Ishikawa (cell line): ENCODE measurements around the gene EPN2.

Experiments
- CEBPB ChIP-seq: IDR thresholded peaks from 2 replicates; pipeline ENCODE4 v1.6.1; 2012
- CREB1 ChIP-seq: IDR thresholded peaks from 2 replicates; pipeline ENCODE4 v1.6.1; 2012; ENCODE audit warnings: low read depth
- EGR1 ChIP-seq: IDR thresholded peaks from 2 replicates; pipeline ENCODE4 v1.6.1; 2012
- EP300 ChIP-seq: IDR thresholded peaks from 2 replicates; pipeline ENCODE4 v1.6.1; 2012; ENCODE audit warnings: borderline replicate concordance
- MAX ChIP-seq: IDR thresholded peaks from 2 replicates; pipeline ENCODE4 v1.6.1; 2012
- NFIC ChIP-seq: IDR thresholded peaks from 2 replicates; pipeline ENCODE4 v1.6.1; 2012
- TAF1 ChIP-seq: IDR thresholded peaks from 2 replicates; pipeline ENCODE4 v1.6.1; 2012; ENCODE audit warnings: low read depth, mild to moderate bottlenecking
- ZBTB7A ChIP-seq: IDR thresholded peaks from 2 replicates; pipeline ENCODE4 v1.6.1; 2012; ENCODE audit warnings: low read depth
- TF ChIP-seq, protein P1 (sequence below): IDR thresholded peaks from 2 replicates; pipeline ENCODE4 v1.6.1; 2012; ENCODE audit warnings: low read depth, mild to moderate bottlenecking

DNA sequence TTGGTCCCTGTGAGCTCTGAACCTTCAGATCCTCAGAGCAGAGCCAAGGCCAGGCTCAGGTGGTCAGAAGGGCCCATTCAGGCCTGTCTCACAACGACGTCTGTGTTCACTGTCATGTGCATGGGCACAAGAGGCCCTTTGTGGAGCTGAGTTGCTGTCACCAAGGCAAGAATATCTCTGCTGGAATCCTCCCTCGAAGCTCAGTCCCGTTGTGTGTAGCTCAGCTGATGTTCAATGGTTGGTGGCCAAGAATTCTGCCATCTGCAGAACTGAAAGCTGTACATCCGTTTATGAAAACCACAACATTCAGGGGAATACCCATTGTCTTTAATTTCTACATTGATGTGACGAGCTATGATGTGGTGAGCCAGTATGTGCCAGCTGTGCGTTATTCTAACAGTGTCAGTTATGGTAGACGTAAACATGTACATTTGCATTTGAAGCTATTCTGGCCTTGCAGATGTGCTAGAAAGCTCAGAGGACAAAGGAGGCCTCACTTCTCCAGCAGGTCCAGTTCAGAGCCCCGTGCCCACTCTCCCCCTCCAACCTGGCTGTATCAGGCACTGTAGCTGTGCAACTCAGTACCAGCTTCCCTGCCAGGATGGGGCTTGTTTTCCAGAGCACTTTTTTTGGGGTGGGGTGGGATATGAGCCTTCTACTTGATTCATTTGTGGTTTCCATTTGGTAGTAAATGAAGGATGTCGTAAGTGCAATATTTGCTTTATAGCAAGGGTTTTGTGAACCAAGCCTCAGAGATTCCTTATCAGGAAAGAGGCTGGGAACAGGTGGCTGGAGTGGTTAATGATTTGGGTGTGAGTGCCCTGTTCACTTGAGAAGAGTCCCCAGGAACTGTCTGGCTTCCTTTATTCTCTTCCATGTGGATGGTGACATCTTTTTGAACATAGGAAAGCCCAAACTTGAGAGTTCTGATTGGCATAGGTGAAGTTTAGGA lies 69.3 kb downstream of the EPN2 start:
- no peak for TF ChIP-seq ZBTB7A
- TF ChIP-seq MAX: no peak
- TF ChIP-seq CREB1: no peak
- TF ChIP-seq, protein P1, sequence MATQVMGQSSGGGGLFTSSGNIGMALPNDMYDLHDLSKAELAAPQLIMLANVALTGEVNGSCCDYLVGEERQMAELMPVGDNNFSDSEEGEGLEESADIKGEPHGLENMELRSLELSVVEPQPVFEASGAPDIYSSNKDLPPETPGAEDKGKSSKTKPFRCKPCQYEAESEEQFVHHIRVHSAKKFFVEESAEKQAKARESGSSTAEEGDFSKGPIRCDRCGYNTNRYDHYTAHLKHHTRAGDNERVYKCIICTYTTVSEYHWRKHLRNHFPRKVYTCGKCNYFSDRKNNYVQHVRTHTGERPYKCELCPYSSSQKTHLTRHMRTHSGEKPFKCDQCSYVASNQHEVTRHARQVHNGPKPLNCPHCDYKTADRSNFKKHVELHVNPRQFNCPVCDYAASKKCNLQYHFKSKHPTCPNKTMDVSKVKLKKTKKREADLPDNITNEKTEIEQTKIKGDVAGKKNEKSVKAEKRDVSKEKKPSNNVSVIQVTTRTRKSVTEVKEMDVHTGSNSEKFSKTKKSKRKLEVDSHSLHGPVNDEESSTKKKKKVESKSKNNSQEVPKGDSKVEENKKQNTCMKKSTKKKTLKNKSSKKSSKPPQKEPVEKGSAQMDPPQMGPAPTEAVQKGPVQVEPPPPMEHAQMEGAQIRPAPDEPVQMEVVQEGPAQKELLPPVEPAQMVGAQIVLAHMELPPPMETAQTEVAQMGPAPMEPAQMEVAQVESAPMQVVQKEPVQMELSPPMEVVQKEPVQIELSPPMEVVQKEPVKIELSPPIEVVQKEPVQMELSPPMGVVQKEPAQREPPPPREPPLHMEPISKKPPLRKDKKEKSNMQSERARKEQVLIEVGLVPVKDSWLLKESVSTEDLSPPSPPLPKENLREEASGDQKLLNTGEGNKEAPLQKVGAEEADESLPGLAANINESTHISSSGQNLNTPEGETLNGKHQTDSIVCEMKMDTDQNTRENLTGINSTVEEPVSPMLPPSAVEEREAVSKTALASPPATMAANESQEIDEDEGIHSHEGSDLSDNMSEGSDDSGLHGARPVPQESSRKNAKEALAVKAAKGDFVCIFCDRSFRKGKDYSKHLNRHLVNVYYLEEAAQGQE: no peak
- no peak for TF ChIP-seq CEBPB
- no peak for TF ChIP-seq EGR1
- no peak for TF ChIP-seq NFIC
- TF ChIP-seq TAF1: no peak
- no peak for TF ChIP-seq EP300
